MCF 10A (cell line): ENCODE results near the gene IFT88. TPM values are rescaled to one million over a fixed set of nuclear protein-coding genes. Genes with fewer than 3 reads are reported as not detected.

Experiments used
- BruUV-seq: library from RNA; stranded (reverse); fragments of 400-500 nt; replicated peaks from 2 replicates; lab custom pipeline; 2021; lab: Mats Ljungman, UMichigan
- CTCF ChIA-PET: fragments of 300-600 bp; sonication (Branson Sonifier 250); formaldehyde crosslinking; extraction: SDS; loops from one replicate; lab custom pipeline; 2021; ENCODE audit warnings: antibody characterized with exemption, inconsistent platforms; lab: Yijun Ruan, JAX
- POLR2A ChIA-PET: fragments of 300-600, 350-650 bp; sonication (Branson Sonifier 250); formaldehyde crosslinking; extraction: SDS; loops from one replicate; lab custom pipeline; 2020; ENCODE audit warnings: antibody characterized with exemption, inconsistent platforms; lab: Yijun Ruan, JAX
- DNase-seq: peaks from one replicate; pipeline ENCODE4 v3.0.0-alpha.2; 2018; ENCODE audit not compliant: unreplicated experiment
- H3K27ac Mint-ChIP-seq: one replicate; pipeline ENCODE4 v1.8.0; 2022; ENCODE audit warnings: mild to moderate bottlenecking, low read depth, mixed read lengths; ENCODE audit not compliant: unreplicated experiment
- H3K27me3 Mint-ChIP-seq: one replicate; pipeline ENCODE4 v1.8.0; 2022; ENCODE audit warnings: mixed read lengths; ENCODE audit not compliant: insufficient read depth, unreplicated experiment
- H3K36me3 Mint-ChIP-seq: one replicate; pipeline ENCODE4 v1.8.0; 2022; ENCODE audit warnings: mild to moderate bottlenecking, moderate library complexity, mixed read lengths; ENCODE audit not compliant: insufficient read depth, unreplicated experiment
- H3K4me1 Mint-ChIP-seq: one replicate; pipeline ENCODE4 v1.8.0; 2022; ENCODE audit warnings: mixed read lengths; ENCODE audit not compliant: insufficient read depth, unreplicated experiment
- H3K4me3 Mint-ChIP-seq: one replicate; pipeline ENCODE4 v1.8.0; 2022; ENCODE audit warnings: mild to moderate bottlenecking, moderate library complexity, mixed read lengths; ENCODE audit not compliant: unreplicated experiment
- H3K9me3 Mint-ChIP-seq: one replicate; pipeline ENCODE4 v1.8.0; 2022; ENCODE audit warnings: mixed read lengths; ENCODE audit not compliant: unreplicated experiment
- CTCF ChIP-seq: fragments of 200-600 bp; IDR thresholded peaks from one replicate; pipeline ENCODE4 v1.8.0; 2022; ENCODE audit warnings: antibody characterized with exemption, mild to moderate bottlenecking; ENCODE audit not compliant: unreplicated experiment
- intact Hi-C: fragments of 100-400 bp; cut with micrococcal nuclease; formaldehyde crosslinking; loops from 2 replicates; pipeline ENCODE4 v1.14.1; 2022
- total RNA-seq: library from RNA; stranded (reverse); gene quantifications from 2 replicates; pipeline ENCODE4 v1.2.3, GENCODE V29; 2022

IFT88 gene
- total RNA-seq, 1 experiment from 2014 or later, result 19.8 TPM

GRCh38 chr13:20616059-20616797 lies 49.3 kb downstream of the IFT88 start:
- POLR2A ChIA-PET, result interaction anchor here (1.0 kb wide), 2 partner anchors 11 to 49 kb away, joined by 3 read pairs; no protein-coding TSS in a partner anchor
- intact Hi-C loops, result no loop called here
- DNase-seq, result peak; percentile 59
- no TSS peak for BruUV-seq
- Mint-ChIP-seq H3K9me3 (no peaks in the 10 kb centered on the region), H3K27ac (no peak overlapping the region), H3K36me3 (no peaks in the 10 kb centered on the region), H3K4me1 (no peaks in the 10 kb centered on the region), H3K27me3 (no peaks in the 10 kb centered on the region), H3K4me3 (no peak overlapping the region)
- TF ChIP-seq CTCF, result no peak
- CTCF ChIA-PET, result no interaction called here

DNA sequence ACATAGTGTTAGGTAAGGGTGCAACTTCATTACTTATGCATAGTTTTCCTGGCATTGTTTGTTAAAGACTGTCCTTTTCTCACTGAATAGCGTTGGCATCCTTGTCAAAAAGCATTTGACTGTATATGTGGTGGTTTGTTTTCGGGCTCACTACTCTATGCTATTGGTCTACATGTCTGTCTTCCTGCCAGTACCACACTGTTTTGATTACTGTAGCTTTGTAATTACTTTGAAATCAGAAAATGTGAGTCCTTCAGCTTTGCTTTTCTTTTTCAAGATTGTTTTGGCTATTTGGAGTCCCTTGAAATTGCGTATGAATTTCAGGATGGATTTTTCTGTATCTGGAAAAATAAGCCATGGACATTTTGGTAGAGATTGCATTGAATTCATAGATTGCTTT lies 56.0 kb downstream of the IFT88 start:
- peaks cover 4% of the 10 kb centered on the region for H3K36me3 Mint-ChIP-seq
- TF ChIP-seq CTCF, result no peak
- BruUV-seq, result no TSS peak
- intact Hi-C loops, result no loop called here
- no peaks in the 10 kb centered on the region for H3K4me1 Mint-ChIP-seq
- POLR2A ChIA-PET, result interaction anchor here (0.7 to 1.8 kb wide), 2 partner anchors 55 to 98 kb away, joined by 3 read pairs; no protein-coding TSS in a partner anchor
- no peak for DNase-seq
- CTCF ChIA-PET, result no interaction called here
- no peak overlapping the region for H3K27ac Mint-ChIP-seq
- no peaks in the 10 kb centered on the region for H3K27me3 Mint-ChIP-seq
- no peaks in the 10 kb centered on the region for H3K9me3 Mint-ChIP-seq
- no peak overlapping the region for H3K4me3 Mint-ChIP-seq

GRCh38 chr13:20624213-20624612 lies 57.3 kb downstream of the IFT88 start:
- TF ChIP-seq CTCF, result no peak
- Mint-ChIP-seq H3K4me1 (no peaks in the 10 kb centered on the region), H3K9me3 (no peaks in the 10 kb centered on the region), H3K36me3 (peaks cover 4% of the 10 kb centered on the region), H3K4me3 (no peak overlapping the region), H3K27me3 (no peaks in the 10 kb centered on the region), H3K27ac (no peak overlapping the region)
- no peak for DNase-seq
- intact Hi-C loops, result no loop called here
- POLR2A ChIA-PET, result interaction anchor here (1.8 kb wide), 1 partner anchor 99 kb away, joined by 3 read pairs; no protein-coding TSS in a partner anchor
- CTCF ChIA-PET, result no interaction called here
- BruUV-seq, result no TSS peak

DNA sequence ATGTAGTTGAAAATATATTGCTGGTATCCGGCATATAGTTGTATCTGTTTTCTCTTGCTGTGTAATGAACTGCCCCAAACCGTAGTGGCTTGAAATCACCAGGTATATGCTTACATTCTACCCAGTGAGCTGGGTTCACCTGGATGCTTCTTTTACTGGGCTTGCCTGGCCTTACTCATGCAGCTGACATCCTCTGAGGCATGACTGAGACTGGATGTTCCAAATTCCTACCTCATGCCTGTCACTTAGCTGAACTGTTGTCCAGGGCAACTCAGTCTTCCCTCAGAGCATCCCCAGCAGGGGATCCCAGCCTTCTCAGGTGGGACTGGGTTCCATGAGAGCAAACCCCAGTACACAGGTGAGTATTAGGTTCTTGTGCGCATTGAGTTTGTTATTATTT lies 66.8 kb downstream of the IFT88 start:
- CTCF ChIA-PET, result no interaction called here
- BruUV-seq, result no TSS peak
- Mint-ChIP-seq H3K27me3 (no peaks in the 10 kb centered on the region), H3K36me3 (peaks cover 7% of the 10 kb centered on the region), H3K4me3 (no peak overlapping the region), H3K9me3 (no peaks in the 10 kb centered on the region), H3K27ac (no peak overlapping the region), H3K4me1 (no peaks in the 10 kb centered on the region)
- no peak for TF ChIP-seq CTCF
- POLR2A ChIA-PET, result no interaction called here
- intact Hi-C loops, result no loop called here
- DNase-seq, result no peak
